ENCODE measurements around the gene CACHD1. TPM values are rescaled to one million over a fixed set of nuclear protein-coding genes. Genes with fewer than 3 reads are reported as not detected.

The CACHD1 gene
- total RNA-seq, 4 donors from 2014 or later: 23.6 to 36.1 (median 24.8) TPM

- no peak for TF ChIP-seq CTCF (IDR thresholded peaks at IDR 0.05; ENCODE audit: low read depth)
Observed at GRCh38 chr1:64679177-64679576, 209.2 kb downstream of the CACHD1 start.

GRCh38 chr1:64680599-64680998 is 210.7 kb downstream of the CACHD1 start:
- TF ChIP-seq CTCF (IDR thresholded peaks at IDR 0.05; ENCODE audit: low read depth): no peak

- TF ChIP-seq CTCF (IDR thresholded peaks at IDR 0.05; ENCODE audit: low read depth): no peak
Observed at GRCh38 chr1:64681043-64681442, 211.1 kb downstream of the CACHD1 start.

- no peak for TF ChIP-seq CTCF (IDR thresholded peaks at IDR 0.05; ENCODE audit: low read depth)
Observed at GRCh38 chr1:64683419-64683818, 213.5 kb downstream of the CACHD1 start.

- no peak for TF ChIP-seq CTCF (IDR thresholded peaks at IDR 0.05; ENCODE audit: low read depth)
Observed at GRCh38 chr1:64685217-64685616, 215.3 kb downstream of the CACHD1 start.

GRCh38 chr1:64685765-64686341 is 215.9 kb downstream of the CACHD1 start:
- TF ChIP-seq CTCF (IDR thresholded peaks at IDR 0.05; ENCODE audit: low read depth): no peak

- TF ChIP-seq CTCF (IDR thresholded peaks at IDR 0.05; ENCODE audit: low read depth): no peak
Observed at GRCh38 chr1:64686828-64687724, 217.1 kb downstream of the CACHD1 start.

Measured in subcutaneous adipose tissue (tissue), 4 donors.